ENCODE data around the gene MGMT. TPM values are rescaled to one million over a fixed set of nuclear protein-coding genes. Genes with fewer than 3 reads are reported as not detected.

Gene MGMT
- polyA plus RNA-seq, 1 experiment = 10.9 TPM

DNA sequence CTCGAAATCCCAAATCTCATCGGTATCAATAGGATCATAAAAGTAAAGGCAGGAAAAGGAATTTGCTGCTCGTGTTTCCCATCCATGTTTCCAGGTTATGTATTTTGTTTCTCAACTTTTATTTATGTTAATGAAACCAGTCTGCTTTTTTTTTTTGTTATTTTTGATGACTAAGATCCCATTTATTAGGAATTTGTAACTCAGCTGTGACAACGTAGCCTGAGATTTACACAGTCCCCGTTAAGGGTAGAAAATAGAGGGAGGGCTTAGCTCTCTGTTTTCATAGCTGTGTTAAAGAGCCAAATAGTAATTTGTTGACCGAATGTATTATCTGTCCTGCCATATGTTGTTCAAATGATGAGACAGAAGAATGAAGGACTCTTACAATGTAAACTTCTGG is 164.0 kb downstream of the MGMT start:
- peaks cover 20% of the 10 kb centered on the region for H3K9me3 ChIP-seq (ENCODE audit: control insufficient read depth, insufficient read depth, low read length)
- CTCF ChIA-PET = no interaction called here
- DNase-seq (ENCODE audit: low read depth, low spot score) = no peak
- no peaks in the 10 kb centered on the region for H3K27me3 ChIP-seq (ENCODE audit: control insufficient read depth, insufficient read depth, low read length)
- POLR2A ChIA-PET = interaction anchor here (1.0 kb wide), 1 partner anchor 8 kb away, joined by 4 read pairs; no protein-coding TSS in a partner anchor
- no peak overlapping the region for H3K27ac ChIP-seq (ENCODE audit: low read depth, low read length)
- TF ChIP-seq, protein P1, sequence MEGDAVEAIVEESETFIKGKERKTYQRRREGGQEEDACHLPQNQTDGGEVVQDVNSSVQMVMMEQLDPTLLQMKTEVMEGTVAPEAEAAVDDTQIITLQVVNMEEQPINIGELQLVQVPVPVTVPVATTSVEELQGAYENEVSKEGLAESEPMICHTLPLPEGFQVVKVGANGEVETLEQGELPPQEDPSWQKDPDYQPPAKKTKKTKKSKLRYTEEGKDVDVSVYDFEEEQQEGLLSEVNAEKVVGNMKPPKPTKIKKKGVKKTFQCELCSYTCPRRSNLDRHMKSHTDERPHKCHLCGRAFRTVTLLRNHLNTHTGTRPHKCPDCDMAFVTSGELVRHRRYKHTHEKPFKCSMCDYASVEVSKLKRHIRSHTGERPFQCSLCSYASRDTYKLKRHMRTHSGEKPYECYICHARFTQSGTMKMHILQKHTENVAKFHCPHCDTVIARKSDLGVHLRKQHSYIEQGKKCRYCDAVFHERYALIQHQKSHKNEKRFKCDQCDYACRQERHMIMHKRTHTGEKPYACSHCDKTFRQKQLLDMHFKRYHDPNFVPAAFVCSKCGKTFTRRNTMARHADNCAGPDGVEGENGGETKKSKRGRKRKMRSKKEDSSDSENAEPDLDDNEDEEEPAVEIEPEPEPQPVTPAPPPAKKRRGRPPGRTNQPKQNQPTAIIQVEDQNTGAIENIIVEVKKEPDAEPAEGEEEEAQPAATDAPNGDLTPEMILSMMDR (IDR thresholded peaks at IDR 0.05; ENCODE audit: low read depth, low read length) = no peak
- no peak overlapping the region for H3K4me3 ChIP-seq (ENCODE audit: low read depth, low read length)

DNA sequence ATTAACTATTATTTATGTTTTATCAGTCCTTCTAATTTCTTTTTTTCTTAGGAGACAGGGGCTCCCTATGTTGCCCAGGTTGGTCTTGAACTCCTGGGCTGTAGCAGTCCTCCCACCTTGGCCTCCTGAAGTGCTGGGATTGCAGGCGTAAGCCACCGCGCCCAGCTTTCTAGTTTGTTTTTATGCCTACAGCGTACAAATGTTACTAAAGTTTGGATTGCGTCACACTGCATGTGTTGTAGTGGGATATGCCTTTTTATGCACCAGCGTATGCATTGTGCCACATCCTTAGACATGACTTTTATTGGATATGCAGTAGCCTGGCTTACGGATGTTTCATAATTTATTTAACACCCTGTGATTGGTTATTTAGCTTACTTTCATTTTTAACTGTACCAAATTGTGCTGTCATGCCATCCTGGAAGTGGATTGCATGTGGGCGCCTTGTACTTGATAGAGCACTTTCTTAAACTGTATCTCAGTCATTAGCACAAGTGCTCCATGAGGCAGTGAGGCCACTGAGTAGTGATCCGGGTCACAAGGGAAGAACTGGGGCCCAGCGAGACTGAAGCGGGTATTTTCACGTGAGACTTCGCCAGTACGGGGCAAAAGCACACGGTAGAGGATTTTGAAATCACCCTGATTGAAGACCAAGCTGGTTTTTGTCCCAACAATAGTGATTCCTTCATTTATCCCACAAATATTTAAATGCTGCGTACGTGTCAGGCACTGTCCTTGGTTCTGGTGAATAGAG is 165.0 kb downstream of the MGMT start:
- ChIA-PET CTCF (no interaction called here), POLR2A (no interaction called here)
- no peak overlapping the region for H3K27ac ChIP-seq (ENCODE audit: low read depth, low read length)
- TF ChIP-seq, protein P1 (IDR thresholded peaks at IDR 0.05; ENCODE audit: low read depth, low read length) = no peak
- H3K4me3 ChIP-seq (ENCODE audit: low read depth, low read length) = no peak overlapping the region
- H3K9me3 ChIP-seq (ENCODE audit: control insufficient read depth, insufficient read depth, low read length) = peaks cover 13% of the 10 kb centered on the region
- DNase-seq (ENCODE audit: low read depth, low spot score) = no peak
- H3K27me3 ChIP-seq (ENCODE audit: control insufficient read depth, insufficient read depth, low read length) = no peaks in the 10 kb centered on the region

- no peak overlapping the region for H3K27ac ChIP-seq (ENCODE audit: low read depth, low read length)
- DNase-seq (ENCODE audit: low read depth, low spot score) = no peak
- CTCF ChIA-PET = no interaction called here
- H3K9me3 ChIP-seq (ENCODE audit: control insufficient read depth, insufficient read depth, low read length) = peaks cover 4% of the 10 kb centered on the region; the same call in 1 of the 2 replicates
- no peak overlapping the region for H3K4me3 ChIP-seq (ENCODE audit: low read depth, low read length)
- no peaks in the 10 kb centered on the region for H3K27me3 ChIP-seq (ENCODE audit: control insufficient read depth, insufficient read depth, low read length)
- POLR2A ChIA-PET = no interaction called here
- TF ChIP-seq, protein P1 (IDR thresholded peaks at IDR 0.05; ENCODE audit: low read depth, low read length) = no peak
Observed at GRCh38 chr10:129637010-129637409, 170.0 kb downstream of the MGMT start.

DNA sequence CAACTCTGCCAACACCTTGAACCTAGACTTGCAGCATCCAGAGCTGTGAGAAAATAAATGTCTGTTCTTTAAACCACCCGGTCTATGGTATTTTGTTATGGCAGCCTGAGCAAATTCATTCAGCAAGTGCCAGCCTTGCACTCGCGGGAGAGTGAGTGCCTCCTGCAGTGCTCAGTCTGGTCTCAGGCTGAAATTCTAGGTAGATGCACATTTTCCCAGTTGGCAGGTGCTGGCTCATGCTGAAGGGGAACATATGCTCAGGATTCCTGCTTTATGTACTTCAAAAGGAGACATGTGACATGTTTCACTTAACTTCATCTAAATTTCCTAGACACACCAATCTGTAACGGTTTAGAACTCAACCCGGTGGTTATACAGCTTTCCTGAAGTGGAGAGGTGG is 170.8 kb downstream of the MGMT start:
- Histone ChIP-seq H3K4me3 (ENCODE audit: low read depth, low read length) (no peak overlapping the region), H3K9me3 (ENCODE audit: control insufficient read depth, insufficient read depth, low read length) (peaks cover 4% of the 10 kb centered on the region; the same call in 1 of the 2 replicates), H3K27ac (ENCODE audit: low read depth, low read length) (no peak overlapping the region), H3K27me3 (ENCODE audit: control insufficient read depth, insufficient read depth, low read length) (no peaks in the 10 kb centered on the region)
- TF ChIP-seq, protein P1 (IDR thresholded peaks at IDR 0.05; ENCODE audit: low read depth, low read length) = no peak
- POLR2A ChIA-PET = no interaction called here
- CTCF ChIA-PET = no interaction called here
- DNase-seq (ENCODE audit: low read depth, low spot score) = no peak

DNA sequence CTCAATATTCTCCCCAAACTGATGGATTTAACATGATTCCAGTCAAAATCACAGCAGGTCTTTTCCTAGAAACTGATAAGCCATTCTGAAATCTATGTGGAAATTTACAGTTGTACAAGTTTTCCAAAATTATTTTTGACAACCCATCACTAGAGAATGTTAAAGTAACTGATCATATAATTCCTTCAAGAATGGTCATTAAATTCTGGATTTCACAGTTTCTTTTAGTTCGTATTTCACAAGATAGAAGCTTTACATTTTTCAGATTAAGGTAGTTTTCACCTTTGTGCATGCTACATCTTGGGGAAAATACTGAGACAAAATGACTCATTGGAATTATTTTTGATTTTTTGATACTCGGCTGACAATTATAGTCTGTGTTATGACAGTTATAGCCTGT is 174.3 kb downstream of the MGMT start:
- ChIA-PET CTCF (no interaction called here), POLR2A (no interaction called here)
- H3K4me3 ChIP-seq (ENCODE audit: low read depth, low read length) = no peak overlapping the region
- DNase-seq (ENCODE audit: low read depth, low spot score) = no peak
- H3K27me3 ChIP-seq (ENCODE audit: control insufficient read depth, insufficient read depth, low read length) = no peaks in the 10 kb centered on the region
- no peak overlapping the region for H3K27ac ChIP-seq (ENCODE audit: low read depth, low read length)
- peaks cover 4% of the 10 kb centered on the region; the same call in 1 of the 2 replicates for H3K9me3 ChIP-seq (ENCODE audit: control insufficient read depth, insufficient read depth, low read length)
- TF ChIP-seq, protein P1 (IDR thresholded peaks at IDR 0.05; ENCODE audit: low read depth, low read length) = no peak
